GM12874 (cell line): ENCODE measurements around the gene TRPC4.

ENCODE experiments used
- CTCF ChIP-seq: IDR thresholded peaks from 2 replicates; pipeline ENCODE4 v1.5.1; 2011; ENCODE audit warnings: low read depth, mild to moderate bottlenecking, control low read depth, low read length, moderate library complexity; ENCODE audit not compliant: insufficient read depth

Gene TRPC4

GRCh38 chr13:37899753-37900152, 30.2 kb upstream of the TRPC4 start:
- no peak for TF ChIP-seq CTCF

GRCh38 chr13:37893321-37893720, 23.7 kb upstream of the TRPC4 start:
- TF ChIP-seq CTCF: no peak

GRCh38 chr13:37889820-37890219, 20.2 kb upstream of the TRPC4 start:
- no peak for TF ChIP-seq CTCF

- TF ChIP-seq CTCF: no peak
These were observed 19.5 kb upstream of the TRPC4 start for GRCh38 chr13:37889102-37889501.

- TF ChIP-seq CTCF: no peak
These were observed 17.3 kb upstream of the TRPC4 start for GRCh38 chr13:37886879-37887278.

- TF ChIP-seq CTCF: no peak
These were observed 15.1 kb upstream of the TRPC4 start for GRCh38 chr13:37884674-37885073.

- no peak for TF ChIP-seq CTCF
These were observed 14.5 kb upstream of the TRPC4 start for GRCh38 chr13:37884026-37884425.

- no peak for TF ChIP-seq CTCF
These were observed 9.3 kb upstream of the TRPC4 start for GRCh38 chr13:37878921-37879320.
